ENCODE results near the gene PRKN.

Gene PRKN

GRCh38 chr6:162055365-162055764 is 672.2 kb downstream of the PRKN start:
- no peak for DNase-seq (ENCODE audit: low spot score)

GRCh38 chr6:162053084-162053483 is 674.5 kb downstream of the PRKN start:
- no peak for DNase-seq (ENCODE audit: low spot score)

- DNase-seq (ENCODE audit: low spot score): no peak
Measured at GRCh38 chr6:162050579-162050978, 677.0 kb downstream of the PRKN start.

GRCh38 chr6:162046324-162046723 is 681.2 kb downstream of the PRKN start:
- no peak for DNase-seq (ENCODE audit: low spot score)

- DNase-seq (ENCODE audit: low spot score): peak; percentile 31
Measured at GRCh38 chr6:162032620-162033019, 694.9 kb downstream of the PRKN start.

GRCh38 chr6:162029873-162030576 is 697.5 kb downstream of the PRKN start:
- DNase-seq (ENCODE audit: low spot score): no peak

- DNase-seq (ENCODE audit: low spot score): no peak
Measured at GRCh38 chr6:162026843-162027242, 700.7 kb downstream of the PRKN start.

GRCh38 chr6:162026031-162026430 is 701.5 kb downstream of the PRKN start:
- DNase-seq (ENCODE audit: low spot score): no peak

GRCh38 chr6:162019349-162019748 is 708.2 kb downstream of the PRKN start:
- no peak for DNase-seq (ENCODE audit: low spot score)

GRCh38 chr6:162017536-162017935 is 710.0 kb downstream of the PRKN start:
- DNase-seq (ENCODE audit: low spot score): no peak

- DNase-seq (ENCODE audit: low spot score): no peak
Measured at GRCh38 chr6:162014069-162014811, 713.3 kb downstream of the PRKN start.

GRCh38 chr6:162005372-162005771 is 722.2 kb downstream of the PRKN start:
- no peak for DNase-seq (ENCODE audit: low spot score)

- DNase-seq (ENCODE audit: low spot score): no peak
Measured at GRCh38 chr6:161996783-161997182, 730.8 kb downstream of the PRKN start.

- no peak for DNase-seq (ENCODE audit: low spot score)
Measured at GRCh38 chr6:161985876-161986423, 741.6 kb downstream of the PRKN start.

GRCh38 chr6:161984713-161985112 is 742.9 kb downstream of the PRKN start:
- no peak for DNase-seq (ENCODE audit: low spot score)

GRCh38 chr6:161976553-161976952 is 751.0 kb downstream of the PRKN start:
- DNase-seq (ENCODE audit: low spot score): no peak

- DNase-seq (ENCODE audit: low spot score): no peak
Measured at GRCh38 chr6:161973064-161973463, 754.5 kb downstream of the PRKN start.

GRCh38 chr6:161971043-161971442 is 756.5 kb downstream of the PRKN start:
- DNase-seq (ENCODE audit: low spot score): no peak

GRCh38 chr6:161963634-161964234 is 763.8 kb downstream of the PRKN start:
- no peak for DNase-seq (ENCODE audit: low spot score)

GRCh38 chr6:161963181-161963580 is 764.4 kb downstream of the PRKN start:
- no peak for DNase-seq (ENCODE audit: low spot score)

- DNase-seq (ENCODE audit: low spot score): no peak
Measured at GRCh38 chr6:161961796-161962195, 765.8 kb downstream of the PRKN start.

- DNase-seq (ENCODE audit: low spot score): no peak
Measured at GRCh38 chr6:161961046-161961445, 766.5 kb downstream of the PRKN start.

GRCh38 chr6:161959072-161959471 is 768.5 kb downstream of the PRKN start:
- DNase-seq (ENCODE audit: low spot score): no peak
